ENCODE results near the gene PPM1A.

The PPM1A gene

DNA sequence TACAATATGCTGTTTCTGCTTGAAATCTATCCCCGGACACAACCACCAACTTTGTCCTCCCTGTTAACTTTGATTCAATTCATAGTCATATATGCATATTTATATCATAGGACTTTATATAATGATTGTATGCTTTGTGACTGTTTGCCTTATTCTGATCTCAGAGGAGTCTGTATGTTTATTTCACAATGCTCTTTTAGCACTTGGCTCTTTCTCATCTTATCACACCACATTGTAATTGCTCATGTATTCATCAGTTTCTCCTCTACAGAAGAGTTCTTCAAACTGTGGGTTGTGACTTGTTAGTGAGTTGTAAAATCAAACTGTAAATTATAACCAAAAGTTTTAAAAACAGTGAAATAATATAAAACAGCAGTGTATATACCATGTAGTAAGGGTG is 21.7 kb upstream of the PPM1A start:
- no peak for DNase-seq

DNA sequence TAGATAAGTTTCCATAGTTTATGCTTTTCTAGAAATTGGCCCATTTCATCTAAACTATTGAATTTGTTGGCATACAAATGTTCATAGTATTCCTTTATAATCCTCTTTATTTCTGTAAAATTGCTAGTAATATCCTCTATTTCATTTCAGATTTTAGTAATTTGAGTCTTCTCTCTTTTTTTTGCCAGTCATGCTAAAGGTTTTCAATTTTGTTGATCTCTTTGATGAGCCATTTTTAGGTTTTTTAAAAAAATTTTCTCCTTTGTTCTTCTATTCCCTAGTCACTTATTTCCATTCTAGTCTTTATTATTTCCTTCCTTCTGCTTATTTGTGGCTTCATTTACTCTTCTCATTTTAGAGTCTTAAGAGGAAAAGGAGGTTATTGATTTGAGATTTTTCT is 19.4 kb upstream of the PPM1A start:
- no peak for DNase-seq

DNA sequence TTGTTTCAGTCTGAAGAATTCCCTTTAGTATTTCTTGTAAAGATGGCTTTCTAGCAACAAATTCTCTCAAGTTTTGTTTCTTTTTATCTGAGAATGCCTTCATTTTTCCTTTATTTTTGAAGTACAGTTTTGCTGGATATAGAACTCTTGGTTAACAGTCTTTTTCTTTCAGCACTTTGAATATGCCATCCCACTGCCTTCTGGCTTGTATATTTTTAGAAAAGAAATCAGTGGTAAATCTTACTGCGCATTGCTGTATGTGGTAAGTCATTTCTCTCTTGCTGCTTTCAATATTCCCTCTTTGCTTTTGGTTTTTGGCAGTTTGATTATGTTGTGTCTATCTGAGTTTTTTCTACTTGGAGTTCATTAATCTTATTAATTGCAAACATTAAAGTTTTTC is 16.8 kb upstream of the PPM1A start:
- DNase-seq: no peak

DNA sequence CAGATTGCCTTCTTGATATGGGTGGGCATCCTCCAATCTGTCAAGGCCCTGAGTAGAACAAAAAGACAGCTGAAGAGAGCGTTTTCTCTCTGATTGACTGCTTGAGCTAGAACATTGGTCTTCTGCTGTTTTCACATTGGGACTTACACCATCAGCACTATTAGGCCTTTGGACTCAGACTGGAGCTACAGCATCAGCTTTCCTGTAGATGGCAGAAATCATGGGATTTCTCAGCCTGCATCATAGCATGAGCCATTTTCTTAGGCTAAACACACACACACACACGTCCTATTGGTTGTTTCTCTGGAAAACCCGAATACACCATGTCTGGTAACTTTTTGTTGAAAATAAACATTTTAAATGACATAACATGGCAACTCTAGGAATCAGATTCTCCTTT is 15.8 kb upstream of the PPM1A start:
- DNase-seq: no peak

DNA sequence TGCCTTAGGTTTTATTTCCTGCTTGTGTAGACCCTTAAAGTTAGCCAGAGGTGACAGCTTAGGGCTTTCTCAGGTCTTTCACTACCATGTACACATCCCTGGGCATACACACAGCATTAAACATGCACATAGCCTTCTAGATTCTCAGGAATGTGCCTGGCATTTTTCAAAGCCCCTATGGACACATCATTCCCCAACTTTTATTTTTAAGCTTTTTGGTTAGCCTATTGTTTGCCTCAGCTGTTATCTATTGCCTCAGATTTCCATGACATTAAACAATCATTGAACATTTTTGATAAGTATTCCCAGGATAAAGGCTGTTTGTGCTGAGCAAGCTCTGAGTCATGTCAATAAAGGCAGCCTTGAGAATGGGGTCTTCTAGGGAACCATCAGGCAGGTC is 15.1 kb upstream of the PPM1A start:
- DNase-seq: no peak

DNA sequence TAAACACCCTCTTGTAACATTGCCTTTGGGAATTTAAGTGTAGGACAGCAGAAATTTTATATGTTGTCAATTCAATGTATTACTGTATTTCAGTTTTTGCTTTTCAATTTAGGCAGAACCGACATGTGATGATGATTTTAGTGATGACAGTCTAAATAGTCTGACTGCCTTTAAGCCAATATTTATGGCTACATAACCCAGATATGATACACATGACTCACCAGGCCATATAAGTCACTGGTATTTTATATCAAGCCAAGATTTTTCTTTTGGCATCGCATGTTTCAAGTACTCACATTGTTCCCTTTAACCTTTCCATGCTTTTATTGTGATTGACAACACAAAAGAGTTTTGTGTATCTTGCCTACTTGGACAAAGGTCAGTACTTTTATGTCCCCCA is 13.6 kb upstream of the PPM1A start:
- DNase-seq: no peak

DNA sequence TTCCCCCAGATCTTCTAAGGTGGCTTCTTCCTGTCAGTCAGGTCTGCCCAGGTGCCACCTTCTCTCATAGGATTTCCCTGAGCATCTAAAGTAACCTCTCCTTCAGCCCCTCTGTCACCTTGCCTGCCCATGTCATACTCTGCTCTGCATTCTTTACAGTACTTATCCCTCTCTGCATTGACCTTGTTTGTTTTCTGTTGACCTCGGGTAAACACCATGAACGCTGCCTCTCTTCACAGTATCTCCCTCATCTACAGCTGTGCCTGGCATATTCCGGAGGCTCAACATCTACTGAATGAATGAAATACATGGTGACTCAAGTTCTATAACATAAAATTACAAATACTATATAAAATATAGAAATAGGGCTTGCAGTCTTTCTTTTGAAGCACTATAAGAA is 10.1 kb upstream of the PPM1A start:
- no peak for DNase-seq

DNA sequence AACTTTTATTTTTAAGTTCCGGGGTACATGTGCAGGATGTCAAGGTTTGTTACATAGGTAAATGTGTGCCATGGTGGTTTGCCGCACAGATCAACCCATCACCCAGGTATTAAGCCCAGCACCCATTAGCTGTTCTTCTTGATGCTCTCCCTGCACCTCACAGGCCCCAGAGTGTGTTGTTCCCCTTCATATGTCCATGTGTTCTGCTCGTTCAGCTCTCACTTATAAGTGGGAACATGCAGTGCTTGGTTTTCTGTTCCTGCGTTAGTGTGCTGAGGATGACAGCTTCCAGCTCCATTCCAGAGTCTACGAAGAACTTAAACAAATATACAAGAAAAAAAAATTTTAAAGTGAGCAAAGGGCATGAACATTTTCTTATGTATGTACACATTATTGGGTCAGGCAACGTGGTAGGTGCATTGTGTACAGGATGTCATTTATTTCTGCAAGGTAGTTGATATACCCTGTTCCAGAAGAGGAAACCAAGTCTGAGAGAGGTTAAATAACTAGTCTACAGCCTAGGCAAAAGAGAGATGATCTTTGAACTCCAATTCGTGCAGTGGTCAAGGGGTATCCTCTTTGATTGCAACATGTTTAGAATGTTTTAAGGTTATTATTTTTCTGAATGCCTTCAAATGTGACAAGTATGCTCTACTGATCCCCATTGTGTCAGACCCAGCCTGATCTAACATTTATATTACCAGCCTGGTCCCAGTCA is 8.7 kb upstream of the PPM1A start:
- no peak for DNase-seq

DNA sequence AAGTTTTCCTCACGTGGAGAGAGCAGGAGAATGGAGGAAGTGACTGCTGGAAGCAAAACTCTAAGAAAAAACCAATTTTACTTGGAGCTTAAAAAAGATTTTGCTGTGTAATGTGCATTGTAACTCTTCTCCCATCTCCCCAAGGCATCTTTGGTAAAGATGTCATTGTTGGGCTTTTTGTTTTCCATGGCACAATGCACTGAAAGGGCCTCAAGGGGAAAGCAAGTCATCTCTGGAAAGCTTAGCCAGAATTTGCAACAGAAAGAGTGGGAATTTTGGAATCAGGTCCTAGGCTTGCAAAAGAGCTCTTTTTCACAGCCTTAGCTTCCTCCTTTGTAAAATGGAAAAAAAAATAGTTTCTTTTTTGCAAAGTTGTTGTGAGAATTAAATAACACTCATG is 7.9 kb upstream of the PPM1A start:
- DNase-seq: no peak

DNA sequence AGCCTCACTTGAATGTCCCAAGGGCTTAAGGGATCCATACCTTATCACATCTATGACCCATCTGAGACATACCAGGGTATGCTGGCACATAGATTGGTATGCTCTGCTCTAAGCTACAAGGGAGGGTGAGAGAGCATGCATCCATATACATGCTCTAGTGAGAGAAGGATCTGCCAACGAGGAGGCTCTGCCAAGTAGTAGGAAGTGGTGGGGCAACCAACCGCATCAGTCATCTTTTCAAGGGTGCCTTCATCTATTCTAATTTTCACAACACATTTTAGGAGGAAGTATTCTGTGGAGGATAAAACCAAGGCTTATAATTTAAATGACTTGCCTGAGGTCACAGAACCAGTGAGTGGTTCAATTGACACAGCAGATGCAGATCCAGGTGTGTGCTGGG is 6.6 kb upstream of the PPM1A start:
- no peak for DNase-seq

DNA sequence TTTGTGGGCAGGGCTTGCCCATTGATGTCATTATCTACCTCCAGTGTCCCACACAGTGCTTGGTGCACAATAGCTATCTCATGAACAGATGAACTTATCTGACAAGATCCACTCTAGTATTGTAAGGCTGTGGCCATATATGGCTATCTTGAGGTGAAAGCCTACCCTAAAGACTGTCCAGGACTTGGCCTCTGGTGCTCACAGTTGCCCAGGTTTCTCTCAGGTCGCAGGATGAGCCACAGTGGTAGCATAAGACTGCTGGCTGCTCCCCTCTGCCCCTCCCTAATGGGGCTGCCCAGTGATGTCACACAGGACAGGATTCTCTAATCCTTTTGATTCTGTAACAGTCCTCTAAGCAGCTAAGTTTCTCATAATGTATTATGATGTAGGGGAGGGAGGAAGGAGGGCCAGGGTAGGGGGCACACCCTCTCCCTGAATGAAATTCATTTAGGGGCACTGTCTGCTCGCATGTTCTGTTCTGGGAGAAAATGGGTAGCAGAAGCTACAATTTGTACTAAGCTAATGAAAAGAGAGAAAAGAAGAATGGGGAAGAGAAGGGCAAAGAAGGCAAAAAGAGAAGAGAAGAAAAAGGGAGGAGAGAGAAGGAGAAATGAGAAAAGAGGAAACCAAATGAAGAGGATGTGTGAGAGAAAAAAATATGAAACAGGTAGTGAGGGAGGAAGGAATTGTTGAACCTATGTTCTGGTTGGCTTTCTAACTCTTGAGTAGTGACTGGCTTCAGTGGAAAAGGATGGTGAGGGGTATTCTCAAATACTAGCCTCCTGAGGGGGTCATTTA is 3.4 kb upstream of the PPM1A start:
- peak; percentile 9 for DNase-seq

DNA sequence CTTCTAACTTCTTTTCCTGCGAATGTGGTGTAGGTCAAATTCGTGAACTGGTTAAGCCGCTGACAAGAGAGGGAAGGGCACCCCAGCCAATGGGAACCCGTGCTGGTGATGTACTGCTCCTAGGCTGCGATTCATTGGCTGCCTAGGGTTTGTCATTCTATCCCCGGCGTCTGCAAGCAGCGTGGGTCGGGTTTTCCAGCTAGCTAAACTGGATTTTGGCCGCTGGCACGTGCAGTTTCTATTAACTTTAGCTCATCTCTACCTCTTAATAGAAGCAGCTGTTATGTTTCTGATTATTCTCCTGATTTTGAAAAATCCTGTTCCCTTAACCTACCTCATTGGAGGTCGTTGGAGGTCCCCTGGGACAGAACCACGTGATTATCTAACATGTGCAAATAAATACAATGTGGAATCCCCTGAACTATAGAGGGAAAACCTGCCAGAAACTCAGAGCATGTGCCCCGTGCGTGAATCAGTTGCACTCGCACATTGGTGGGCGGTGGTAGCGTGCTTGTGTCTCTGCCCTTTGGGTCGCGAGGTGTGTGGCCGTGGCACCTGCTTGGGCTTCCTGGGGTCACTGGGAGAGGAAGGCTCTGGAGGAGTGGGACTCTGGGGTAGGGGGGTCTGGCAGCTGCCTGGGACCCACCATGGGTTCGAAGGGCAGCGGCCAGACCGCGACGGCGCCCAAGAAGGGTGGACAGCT is 876 bp upstream of the PPM1A start:
- peak; percentile 87 for DNase-seq

DNA sequence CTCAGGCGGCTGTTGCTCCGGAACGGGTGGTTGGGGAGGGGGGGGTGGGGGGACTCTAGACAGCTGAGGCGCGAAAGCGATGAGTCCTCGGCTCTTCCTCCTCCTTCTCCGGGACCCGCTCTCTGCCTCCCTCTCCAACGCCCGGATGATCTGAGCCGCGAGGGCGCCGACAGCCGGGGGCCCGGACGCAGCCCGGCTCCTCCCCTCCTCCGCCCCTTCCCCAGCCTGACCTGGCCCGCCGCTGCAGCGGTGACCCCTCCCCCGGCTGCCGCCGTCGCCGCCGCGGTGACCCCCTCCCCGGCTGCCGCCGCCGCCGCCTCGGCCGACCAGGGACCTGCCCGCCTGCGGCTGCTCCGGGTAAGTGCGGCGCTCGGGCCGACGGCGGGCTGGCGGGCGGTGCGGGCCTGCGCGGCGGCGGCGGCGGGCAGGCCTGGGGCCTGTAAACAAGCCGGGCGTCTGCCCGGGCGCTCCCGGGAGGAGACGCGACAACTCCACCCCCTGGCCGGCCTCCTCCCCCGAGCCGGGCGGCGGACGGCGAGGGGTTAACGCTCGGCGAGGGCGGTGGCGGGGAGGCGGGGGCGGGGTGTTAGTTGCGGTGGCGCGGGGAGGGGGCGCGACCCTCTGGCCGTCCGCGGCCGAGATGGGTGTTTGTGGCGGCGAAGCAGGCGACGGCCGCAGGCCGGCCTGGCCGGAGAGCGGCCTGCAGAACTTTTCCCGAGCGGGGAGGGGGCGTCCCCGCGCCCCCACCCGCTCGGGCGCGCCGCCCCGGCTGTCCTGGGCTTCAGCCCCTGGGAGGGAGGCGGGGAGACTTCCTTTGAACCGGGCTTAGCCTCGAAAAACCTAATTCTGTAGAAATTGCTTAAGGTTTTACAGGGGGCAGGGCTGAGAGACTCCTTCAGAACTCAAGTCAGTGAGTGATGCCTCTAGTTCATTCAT is 568 bp downstream of the PPM1A start:
- DNase-seq: peak; percentile 60

DNA sequence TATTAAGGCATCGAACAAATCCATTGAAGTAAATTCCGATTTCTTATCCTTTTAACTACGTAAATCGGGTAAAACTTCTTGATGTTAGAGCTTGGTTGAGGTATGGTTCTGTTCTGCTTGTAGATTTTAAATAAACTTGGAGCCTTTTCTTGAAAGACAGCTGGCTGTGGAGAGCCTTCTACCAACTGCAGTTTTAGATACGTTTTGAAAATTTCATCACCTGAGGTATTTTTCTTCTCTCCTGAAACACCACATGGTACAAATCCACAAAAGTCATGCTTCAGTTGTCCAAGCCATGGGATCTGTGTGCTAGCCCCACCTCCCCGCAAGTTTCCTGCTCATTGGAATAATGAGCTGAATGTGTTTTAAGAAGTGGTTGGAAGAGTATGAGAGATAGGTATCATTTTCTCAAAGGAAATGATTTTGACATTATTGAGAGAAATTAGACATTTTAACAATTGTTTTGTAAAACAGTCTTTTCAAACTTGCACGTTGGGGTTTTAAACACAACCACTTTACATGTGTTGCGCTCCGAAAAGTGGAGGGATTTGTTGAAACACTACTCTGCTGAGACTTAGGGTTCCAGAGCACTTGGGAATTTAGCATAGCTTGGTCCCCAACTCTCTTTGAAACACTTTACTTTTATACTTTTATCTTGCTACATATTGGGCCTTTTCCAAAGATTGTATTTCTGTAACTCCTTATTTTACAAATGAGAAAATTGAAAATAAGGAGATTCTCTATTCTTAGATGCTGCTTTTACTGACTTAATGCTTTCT is 1.4 kb downstream of the PPM1A start:
- DNase-seq: no peak

DNA sequence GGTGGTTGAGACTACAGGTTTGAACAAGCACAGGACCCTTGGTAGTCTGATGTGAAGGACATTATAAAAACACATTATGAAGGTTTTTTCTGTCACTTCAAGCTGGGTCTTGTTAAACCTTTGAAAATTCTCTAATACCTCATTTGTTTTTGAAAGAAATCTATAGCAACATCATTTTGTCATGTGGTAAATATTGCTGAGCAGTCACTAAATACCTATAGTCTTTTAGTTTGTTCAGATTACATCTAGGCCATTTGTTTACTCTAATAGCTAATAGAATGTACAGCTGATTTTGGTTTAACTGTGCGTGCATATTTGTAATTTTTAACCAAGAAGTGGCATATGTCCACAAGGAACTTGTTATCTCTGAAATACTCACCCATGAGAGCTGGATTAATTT is 2.9 kb downstream of the PPM1A start:
- no peak for DNase-seq

DNA sequence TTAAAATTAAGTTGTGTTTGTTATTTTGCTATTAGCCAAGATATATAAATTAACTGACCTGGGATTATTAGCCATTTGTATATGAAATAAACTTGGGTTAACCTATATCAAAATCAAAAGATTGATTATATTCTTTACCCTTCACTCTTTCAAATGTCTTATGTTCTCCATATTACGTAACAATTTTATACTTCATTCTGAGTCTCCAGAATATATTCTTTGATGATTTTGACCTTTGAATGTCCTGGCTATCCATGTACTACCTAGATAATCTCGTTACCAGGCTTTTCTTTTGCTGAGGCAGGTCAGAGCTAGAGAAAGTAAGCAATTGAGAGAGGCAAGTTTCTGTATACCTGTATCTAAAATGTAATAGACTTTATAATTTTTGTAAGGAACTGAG is 3.6 kb downstream of the PPM1A start:
- DNase-seq: no peak

DNA sequence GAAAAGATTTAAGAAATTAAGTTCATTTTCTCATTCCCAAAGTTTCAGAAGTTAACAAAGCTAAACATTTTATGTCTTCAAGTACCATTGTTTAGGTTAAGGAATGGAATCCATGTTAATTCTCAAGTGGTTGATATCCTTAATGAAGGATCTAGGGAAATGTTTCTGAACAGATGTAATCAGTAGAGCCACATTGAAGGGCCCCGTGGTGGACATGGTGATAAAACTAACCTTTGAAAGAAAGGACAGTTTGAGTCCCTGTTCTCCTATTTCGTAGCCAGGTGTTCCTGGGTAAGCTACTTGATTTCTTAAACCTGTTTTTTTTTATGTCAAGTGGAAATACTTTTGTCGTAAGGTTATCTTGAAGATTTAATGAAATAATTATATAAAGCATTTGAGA is 4.6 kb downstream of the PPM1A start:
- no peak for DNase-seq

DNA sequence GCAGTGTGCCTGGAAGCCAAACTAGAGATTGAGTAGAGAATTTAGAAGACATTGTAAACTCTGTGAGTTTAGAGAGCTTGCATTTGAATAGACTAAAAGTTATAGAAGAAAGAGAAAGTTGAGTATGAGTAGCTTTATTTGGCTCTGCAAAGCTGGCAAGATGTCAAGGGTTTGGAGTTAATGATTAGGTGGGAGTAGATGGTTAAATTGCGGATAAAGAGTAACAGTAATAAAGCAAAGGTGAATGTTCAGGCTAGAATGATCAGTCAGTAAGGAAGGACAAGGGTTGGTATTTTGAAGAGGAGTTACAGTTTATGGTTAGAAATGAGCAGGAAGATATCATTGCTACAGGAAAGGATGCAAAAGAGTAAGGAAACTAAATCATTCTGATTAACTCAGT is 5.2 kb downstream of the PPM1A start:
- DNase-seq: no peak

DNA sequence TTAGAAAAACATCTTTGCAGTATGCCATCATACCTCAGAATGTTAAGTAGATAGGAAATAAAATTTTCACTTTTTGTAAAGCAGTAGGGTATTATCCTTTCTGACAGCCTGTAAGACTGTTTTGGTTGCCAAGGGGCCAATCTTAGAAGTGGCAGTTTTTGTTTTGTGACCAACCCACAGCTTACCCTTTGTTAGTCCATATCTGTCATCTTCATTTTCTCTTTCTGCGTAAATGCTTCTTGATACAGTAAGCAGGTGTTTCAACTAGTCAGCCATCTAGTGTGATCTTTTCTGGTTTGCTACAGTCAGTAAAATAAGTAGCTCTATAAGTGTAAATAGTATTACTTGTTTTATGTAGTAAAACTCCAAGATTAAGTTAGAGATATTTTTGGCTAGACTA is 8.8 kb downstream of the PPM1A start:
- DNase-seq: no peak

DNA sequence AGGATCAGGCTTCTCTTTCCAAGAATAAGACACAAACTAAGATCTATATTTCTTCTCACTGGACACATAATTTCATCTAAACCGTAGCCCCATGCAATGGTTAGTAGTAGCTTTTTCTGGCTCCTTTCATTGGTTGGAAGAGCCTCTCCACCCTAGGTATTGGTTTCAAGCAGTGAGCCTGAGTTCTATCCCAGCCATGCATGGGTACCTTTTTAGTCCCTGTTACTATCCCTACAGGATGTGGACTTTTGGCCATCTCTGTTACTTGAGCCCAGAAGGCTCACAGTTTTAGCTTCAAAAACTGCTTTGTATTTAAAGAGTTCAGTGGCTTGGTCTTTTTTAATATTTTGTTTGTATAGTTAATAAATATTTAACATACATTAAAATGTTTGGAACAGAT is 16.1 kb downstream of the PPM1A start:
- DNase-seq: no peak

DNA sequence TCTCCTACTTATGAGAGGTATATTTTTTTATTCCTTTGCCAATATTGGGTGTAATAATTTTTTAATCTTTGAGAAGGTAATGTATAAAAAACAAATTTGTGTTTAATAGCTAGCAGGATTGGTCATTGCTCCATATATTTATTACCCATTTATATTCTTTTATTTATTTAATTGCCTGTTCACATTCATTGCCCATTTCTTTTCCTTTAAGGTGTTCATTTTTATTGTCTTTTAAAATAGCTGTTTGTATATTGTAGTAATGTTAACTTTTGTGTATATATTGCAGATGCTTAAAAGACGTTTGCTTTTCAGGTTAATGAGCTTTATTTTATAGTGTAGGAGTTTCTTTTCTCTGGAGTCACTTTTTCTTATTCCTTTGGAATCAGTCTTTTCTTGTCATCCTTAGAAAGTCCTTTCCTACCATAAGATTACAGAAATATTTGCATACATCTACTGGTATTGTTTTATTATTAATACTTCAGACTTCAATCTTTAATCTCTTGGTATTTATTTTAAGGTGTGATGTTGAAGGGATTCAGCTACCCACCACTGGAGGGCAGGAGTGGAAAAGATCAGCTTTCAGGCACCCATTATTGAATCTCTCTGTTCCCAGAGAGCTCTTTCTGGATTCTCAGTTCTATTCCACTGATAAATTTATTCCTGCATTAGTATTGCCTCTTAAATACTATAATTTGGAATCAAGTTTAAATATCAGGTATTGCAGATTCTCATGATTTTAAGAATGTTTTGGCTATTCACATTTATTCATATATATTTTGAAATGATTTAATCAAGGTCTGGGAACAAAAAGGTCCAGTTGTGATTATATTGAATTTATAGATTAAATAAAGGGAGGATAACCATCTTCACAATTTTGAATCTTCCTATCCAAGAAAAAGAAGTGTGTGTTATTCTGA is 17.3 kb downstream of the PPM1A start:
- DNase-seq: no peak
